ENCODE measurements around the gene UPK1B.
"Not testable (repeated sequence)": the region's sequence is repeated elsewhere in the genome, so short reads cannot be mapped to it uniquely, and the experiment has no call there.

The UPK1B gene

GRCh38 chr3:119225121-119225520, 51.7 kb downstream of the UPK1B start:
- DNase-seq (ENCODE audit: low read depth) = no peak

- no peak for DNase-seq (ENCODE audit: low read depth)
Observed at GRCh38 chr3:119227070-119227850, 53.9 kb downstream of the UPK1B start.

- DNase-seq (ENCODE audit: low read depth) = no peak
Observed at GRCh38 chr3:119228373-119229145, 55.2 kb downstream of the UPK1B start.

GRCh38 chr3:119229190-119229589, 55.8 kb downstream of the UPK1B start:
- DNase-seq (ENCODE audit: low read depth) = no peak

- DNase-seq (ENCODE audit: low read depth) = no peak
Observed at GRCh38 chr3:119230071-119230470, 56.7 kb downstream of the UPK1B start.

GRCh38 chr3:119230745-119231144, 57.3 kb downstream of the UPK1B start:
- no peak for DNase-seq (ENCODE audit: low read depth)

GRCh38 chr3:119234610-119235009, 61.2 kb downstream of the UPK1B start:
- no peak for DNase-seq (ENCODE audit: low read depth)

- DNase-seq (ENCODE audit: low read depth) = no peak
Observed at GRCh38 chr3:119235151-119235550, 61.8 kb downstream of the UPK1B start.

GRCh38 chr3:119236756-119237155, 63.4 kb downstream of the UPK1B start:
- no peak for DNase-seq (ENCODE audit: low read depth)

- DNase-seq (ENCODE audit: low read depth) = no peak
Observed at GRCh38 chr3:119237299-119237698, 63.9 kb downstream of the UPK1B start.

GRCh38 chr3:119238363-119238762, 65.0 kb downstream of the UPK1B start:
- DNase-seq (ENCODE audit: low read depth) = no peak

- no peak for DNase-seq (ENCODE audit: low read depth)
Observed at GRCh38 chr3:119239206-119239820, 65.9 kb downstream of the UPK1B start.

GRCh38 chr3:119240101-119240590, 66.7 kb downstream of the UPK1B start:
- DNase-seq (ENCODE audit: low read depth) = no peak

GRCh38 chr3:119240591-119241434, 67.4 kb downstream of the UPK1B start, which contains the start of gene B4GALT4:
B4GALT4 (minus strand) TSS chr3:119240878; CDS start chr3:119230099, 10,779 bp downstream.
- DNase-seq (ENCODE audit: low read depth) = peak; percentile 69

- DNase-seq (ENCODE audit: low read depth) = not testable (repeated sequence)
Observed at GRCh38 chr3:119242387-119243057, 69.1 kb downstream of the UPK1B start.

GRCh38 chr3:119243058-119243529, 69.7 kb downstream of the UPK1B start:
- not testable (repeated sequence) for DNase-seq (ENCODE audit: low read depth)

GRCh38 chr3:119243712-119244111, 70.3 kb downstream of the UPK1B start:
- DNase-seq (ENCODE audit: low read depth) = no peak

GRCh38 chr3:119245778-119246177, 72.4 kb downstream of the UPK1B start:
- no peak for DNase-seq (ENCODE audit: low read depth)

Measured in fibroblast of the conjunctiva (primary cell).